ENCODE results near the gene KMT2D. TPM values are rescaled to one million over a fixed set of nuclear protein-coding genes. Genes with fewer than 3 reads are reported as not detected.

The KMT2D gene, protein sequence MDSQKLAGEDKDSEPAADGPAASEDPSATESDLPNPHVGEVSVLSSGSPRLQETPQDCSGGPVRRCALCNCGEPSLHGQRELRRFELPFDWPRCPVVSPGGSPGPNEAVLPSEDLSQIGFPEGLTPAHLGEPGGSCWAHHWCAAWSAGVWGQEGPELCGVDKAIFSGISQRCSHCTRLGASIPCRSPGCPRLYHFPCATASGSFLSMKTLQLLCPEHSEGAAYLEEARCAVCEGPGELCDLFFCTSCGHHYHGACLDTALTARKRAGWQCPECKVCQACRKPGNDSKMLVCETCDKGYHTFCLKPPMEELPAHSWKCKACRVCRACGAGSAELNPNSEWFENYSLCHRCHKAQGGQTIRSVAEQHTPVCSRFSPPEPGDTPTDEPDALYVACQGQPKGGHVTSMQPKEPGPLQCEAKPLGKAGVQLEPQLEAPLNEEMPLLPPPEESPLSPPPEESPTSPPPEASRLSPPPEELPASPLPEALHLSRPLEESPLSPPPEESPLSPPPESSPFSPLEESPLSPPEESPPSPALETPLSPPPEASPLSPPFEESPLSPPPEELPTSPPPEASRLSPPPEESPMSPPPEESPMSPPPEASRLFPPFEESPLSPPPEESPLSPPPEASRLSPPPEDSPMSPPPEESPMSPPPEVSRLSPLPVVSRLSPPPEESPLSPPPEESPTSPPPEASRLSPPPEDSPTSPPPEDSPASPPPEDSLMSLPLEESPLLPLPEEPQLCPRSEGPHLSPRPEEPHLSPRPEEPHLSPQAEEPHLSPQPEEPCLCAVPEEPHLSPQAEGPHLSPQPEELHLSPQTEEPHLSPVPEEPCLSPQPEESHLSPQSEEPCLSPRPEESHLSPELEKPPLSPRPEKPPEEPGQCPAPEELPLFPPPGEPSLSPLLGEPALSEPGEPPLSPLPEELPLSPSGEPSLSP (N-terminal part only)
- 32.5 to 45.5 TPM (median 37.9 TPM) in 5 replicates for total RNA-seq (2022; extraction: Qiagen RNA extraction; ENCODE audit: low read depth)

DNA sequence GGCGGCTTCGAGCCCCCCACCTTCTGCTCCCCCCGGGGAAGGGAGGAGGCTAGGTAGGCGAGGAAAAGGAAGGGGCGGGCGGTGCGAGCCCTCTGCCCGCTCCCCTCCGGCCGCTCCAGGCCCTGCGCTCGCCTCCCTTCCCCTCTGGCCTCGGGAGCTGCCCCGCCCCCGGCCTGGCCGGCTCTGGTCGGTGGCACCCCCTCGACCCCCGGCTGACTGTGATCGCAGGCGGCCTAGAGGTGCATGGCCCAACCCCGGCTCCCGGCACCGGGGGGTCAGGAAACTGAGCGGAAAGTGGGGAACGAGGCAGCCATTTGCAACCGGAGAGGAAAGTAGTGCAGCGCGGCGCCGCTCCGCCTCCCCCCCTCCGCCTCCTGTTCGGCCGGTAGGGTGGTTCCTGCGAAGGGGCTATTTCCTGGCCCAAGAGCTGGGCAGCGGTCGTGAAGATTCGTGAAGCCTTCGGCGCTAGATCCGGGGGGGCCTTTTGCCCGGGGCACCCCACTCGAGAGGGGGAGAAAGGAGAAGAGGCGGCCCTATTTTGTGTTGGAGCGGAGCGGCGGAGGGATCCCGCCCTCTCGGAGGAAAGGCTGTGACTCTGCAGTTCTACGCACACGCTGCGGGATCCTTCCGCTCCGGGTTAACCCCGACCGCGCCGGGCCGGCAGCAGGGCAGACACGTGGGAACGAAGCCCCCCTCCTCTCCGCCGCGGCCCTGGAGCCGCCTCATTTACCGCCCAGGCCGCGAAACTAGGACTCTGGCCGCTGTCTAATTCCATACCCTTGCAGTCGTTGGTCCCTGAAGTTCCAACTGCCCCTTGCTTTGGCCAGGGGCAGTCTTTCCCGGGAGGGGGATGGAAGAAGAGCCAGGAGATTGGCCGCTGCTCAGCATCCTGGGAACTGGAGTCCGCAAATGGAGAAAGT is at the start of gene KMT2D:
Gene KMT2D (minus strand): TSS at position 558 of the 920 bp plus-strand sequence. CDS start 5,470 bp downstream, outside the sequence.

DNA sequence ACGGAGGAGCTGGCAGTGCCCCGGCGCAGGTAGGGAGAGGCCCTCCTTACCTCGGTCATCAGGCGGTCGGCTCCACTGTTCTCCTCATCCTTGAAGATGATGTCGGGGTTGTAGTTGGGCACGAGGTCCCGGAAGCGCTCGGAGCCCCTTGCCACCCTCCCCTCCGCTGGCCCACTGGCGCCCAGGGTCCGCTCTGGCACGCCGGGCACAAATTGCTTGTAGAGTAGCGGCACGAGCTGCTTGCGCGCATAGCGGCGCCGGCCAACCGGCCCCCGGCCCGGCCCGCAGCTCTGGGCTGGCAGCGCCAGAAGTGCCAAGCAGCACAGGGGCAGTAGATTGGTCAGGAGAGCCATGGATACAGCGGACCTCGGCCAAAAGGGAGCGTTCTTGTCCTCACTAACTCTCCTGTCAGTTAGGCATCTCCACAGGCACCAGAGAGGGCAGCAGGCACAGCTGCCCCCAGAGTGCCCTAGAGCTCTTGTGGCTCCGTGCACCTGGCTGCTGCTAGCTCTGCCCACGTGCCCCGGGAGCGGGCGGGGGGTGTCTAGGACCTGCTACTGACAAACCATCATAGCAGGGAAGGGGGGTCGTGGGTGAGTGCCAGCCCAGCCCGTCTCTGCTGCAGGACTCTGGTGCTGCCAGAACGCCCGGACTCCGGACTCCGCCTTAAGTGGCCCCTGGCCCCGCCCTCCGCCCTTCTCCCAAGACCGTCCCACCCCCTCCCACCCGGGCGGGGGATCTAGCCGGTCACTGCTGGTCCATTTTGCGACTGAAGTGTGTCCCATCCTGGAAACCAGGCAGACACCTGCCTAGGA is 33.8 kb upstream of the KMT2D start, which contains the start of gene DHH:
Gene DHH (minus strand): TSS at position 642 of the 815 bp plus-strand sequence. CDS start 289 bp downstream, at position 353.

DNA sequence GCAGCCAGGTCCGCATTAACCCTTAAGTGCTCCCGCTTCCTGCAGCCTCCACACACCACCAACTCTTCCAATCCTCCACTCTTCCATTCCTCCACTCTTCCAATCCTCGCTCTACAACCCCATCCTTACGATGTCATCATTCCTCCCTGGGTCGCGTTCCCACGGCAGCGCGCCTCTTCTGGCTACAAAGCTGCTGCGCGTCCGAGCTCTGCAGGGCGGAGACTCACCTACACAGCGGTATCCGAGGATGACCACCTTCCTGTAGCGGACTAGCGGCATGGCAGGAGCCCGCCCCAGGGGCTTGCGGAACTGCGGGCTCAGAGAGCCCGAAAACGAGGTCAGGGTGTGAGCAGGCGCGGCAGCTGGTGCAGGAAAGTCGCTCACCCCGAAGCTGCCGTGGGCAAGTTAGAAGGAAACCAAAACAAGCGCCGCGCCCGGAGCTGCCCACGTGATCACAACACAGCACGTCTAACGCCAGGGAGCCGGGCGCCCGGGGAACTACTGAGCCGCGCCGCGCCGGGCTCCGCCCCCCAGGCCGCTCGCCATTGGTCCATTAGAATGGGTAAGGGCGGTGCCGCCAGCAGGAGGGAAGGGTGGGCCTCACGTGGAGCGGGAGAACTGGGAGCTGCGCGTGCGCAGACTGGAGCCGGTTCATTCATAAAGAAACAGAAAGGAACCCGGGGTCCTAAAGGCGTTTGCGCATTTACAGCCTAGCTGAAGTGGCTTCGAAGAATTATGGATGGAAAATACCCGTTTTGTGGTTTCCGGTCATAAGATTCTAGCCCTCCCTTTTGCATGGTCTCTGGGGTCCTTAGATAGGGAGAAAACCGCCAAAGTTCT is 9.1 kb upstream of the KMT2D start, which contains the start of gene RHEBL1:
Gene RHEBL1 (minus strand): TSS at position 473 of the 840 bp plus-strand sequence. CDS start 194 bp downstream, at position 279.

DNA sequence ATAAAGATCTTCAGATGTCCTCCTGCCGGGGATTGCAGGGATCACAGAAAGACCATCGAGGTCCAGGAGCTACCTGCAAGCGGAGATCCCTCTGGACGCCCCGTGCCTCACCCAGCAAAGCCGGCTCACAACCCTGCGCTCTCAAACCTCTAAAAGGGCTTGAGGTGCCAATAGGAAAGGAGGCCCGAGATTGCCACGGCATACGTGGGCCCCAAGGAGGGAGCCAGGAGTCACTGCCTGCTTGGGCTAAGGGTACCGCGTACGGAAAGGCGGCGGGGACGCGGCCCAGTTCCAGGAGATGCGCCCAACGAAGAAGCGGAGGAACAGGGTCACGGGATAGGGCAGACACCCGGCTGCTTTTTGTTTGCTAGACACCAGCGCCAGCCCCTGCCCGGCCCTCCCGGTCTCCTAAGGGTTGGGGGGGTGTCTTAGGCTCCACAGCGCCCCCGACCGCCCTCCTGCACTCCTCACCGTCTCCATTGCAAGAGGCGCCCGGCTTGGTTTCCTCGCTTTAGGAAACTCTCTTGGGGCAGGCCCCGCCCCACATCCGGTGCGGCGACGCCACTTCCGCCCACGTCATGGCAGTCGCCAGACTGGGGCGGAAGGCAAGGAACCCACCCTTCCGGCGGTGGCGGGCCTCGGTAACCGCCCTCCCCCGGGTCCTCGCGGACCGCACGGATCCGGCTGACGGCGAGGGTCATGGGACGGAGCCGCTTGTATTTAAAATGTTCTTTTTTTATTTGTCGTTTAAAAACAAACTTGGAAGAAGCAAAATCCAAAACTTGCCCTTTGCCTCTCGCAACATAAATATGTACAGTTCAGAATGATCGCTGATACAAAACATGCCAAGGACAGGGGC is 42.1 kb downstream of the KMT2D start, which contains the start of gene PRKAG1:
Gene PRKAG1 (minus strand): TSS at position 516 of the 859 bp plus-strand sequence. CDS start 36 bp downstream, at position 480.

Other genes starting within 250 kb of the KMT2D start
- 28.2 to 48.8 TPM (median 36.0 TPM) in 5 replicates for gene CACNB3, start 242.3 kb downstream of the KMT2D start, total RNA-seq (2022; extraction: Qiagen RNA extraction; ENCODE audit: low read depth)
- gene DDX23, start 208.6 kb downstream of the KMT2D start, total RNA-seq (2022; extraction: Qiagen RNA extraction; ENCODE audit: low read depth), result 80.3 to 88.0 TPM (median 82.8 TPM) in 5 replicates
- 14.4 to 21.8 TPM (median 15.8 TPM) in 5 replicates for gene RND1, start 194.9 kb downstream of the KMT2D start, total RNA-seq (2022; extraction: Qiagen RNA extraction; ENCODE audit: low read depth)
- 49.2 to 63.3 TPM (median 55.4 TPM) in 5 replicates for gene FKBP11, start 135.3 kb downstream of the KMT2D start, total RNA-seq (2022; extraction: Qiagen RNA extraction; ENCODE audit: low read depth)
- gene ARF3, start 103.3 kb downstream of the KMT2D start, total RNA-seq (2022; extraction: Qiagen RNA extraction; ENCODE audit: low read depth), result 117 to 163 TPM (median 155 TPM) in 5 replicates
- 1.9 to 2.8 TPM (median 2.5 TPM) in 5 replicates for gene WNT10B, start 89.1 kb downstream of the KMT2D start, total RNA-seq (2022; extraction: Qiagen RNA extraction; ENCODE audit: low read depth)
- 0.18 TPM in 1 of 5 replicates, not detected in the others for gene WNT1, start 82.5 kb downstream of the KMT2D start, total RNA-seq (2022; extraction: Qiagen RNA extraction; ENCODE audit: low read depth)
- 0.66 to 0.97 TPM (median 0.81 TPM) in 5 replicates for gene DDN, start 61.4 kb downstream of the KMT2D start, total RNA-seq (2022; extraction: Qiagen RNA extraction; ENCODE audit: low read depth)
- gene PRKAG1, start 42.0 kb downstream of the KMT2D start, total RNA-seq (2022; extraction: Qiagen RNA extraction; ENCODE audit: low read depth), result 38.9 to 46.2 TPM (median 40.0 TPM) in 5 replicates
- gene RHEBL1, start 9.2 kb upstream of the KMT2D start, total RNA-seq (2022; extraction: Qiagen RNA extraction; ENCODE audit: low read depth), result 4.9 to 6.1 TPM (median 5.7 TPM) in 5 replicates
- not detected in 5 replicates for gene DHH, start 34.0 kb upstream of the KMT2D start, total RNA-seq (2022; extraction: Qiagen RNA extraction; ENCODE audit: low read depth)
- gene LMBR1L, start 50.1 kb upstream of the KMT2D start, total RNA-seq (2022; extraction: Qiagen RNA extraction; ENCODE audit: low read depth), result 11.4 to 17.1 TPM (median 12.8 TPM) in 5 replicates
- gene TUBA1B, start 70.6 kb upstream of the KMT2D start, total RNA-seq (2022; extraction: Qiagen RNA extraction; ENCODE audit: low read depth), result 2,173 to 2,599 TPM (median 2,319 TPM) in 5 replicates
- gene TUBA1A, start 128.3 kb upstream of the KMT2D start, total RNA-seq (2022; extraction: Qiagen RNA extraction; ENCODE audit: low read depth), result 152 to 191 TPM (median 180 TPM) in 5 replicates
- 1,723 to 2,076 TPM (median 1,814 TPM) in 5 replicates for gene TUBA1C, start 204.3 kb upstream of the KMT2D start, total RNA-seq (2022; extraction: Qiagen RNA extraction; ENCODE audit: low read depth)
- 0.82 to 1.7 TPM (median 0.91 TPM) in 5 replicates for gene PRPH, start 234.4 kb upstream of the KMT2D start, total RNA-seq (2022; extraction: Qiagen RNA extraction; ENCODE audit: low read depth)